Esophagus mucosa (tissue), 1 donor: ENCODE data around the gene UCN. TPM values are rescaled to one million over a fixed set of nuclear protein-coding genes. Genes with fewer than 3 reads are reported as not detected.

Experiments used
- ATAC-seq: fragments of 200-7000 bp; cut with Tn5 transposase; one replicate; pipeline ENCODE4 v1.9.1; 2020
- total RNA-seq: library from RNA; stranded (reverse); gene quantifications from one replicate; pipeline ENCODE4 v1.2.4, GENCODE V29; 2023
- donor health status: DM: yes; HTN: yes; CAD: no.

The UCN gene
- total RNA-seq, 1 donor from 2014 or later, result 0.56 TPM

DNA sequence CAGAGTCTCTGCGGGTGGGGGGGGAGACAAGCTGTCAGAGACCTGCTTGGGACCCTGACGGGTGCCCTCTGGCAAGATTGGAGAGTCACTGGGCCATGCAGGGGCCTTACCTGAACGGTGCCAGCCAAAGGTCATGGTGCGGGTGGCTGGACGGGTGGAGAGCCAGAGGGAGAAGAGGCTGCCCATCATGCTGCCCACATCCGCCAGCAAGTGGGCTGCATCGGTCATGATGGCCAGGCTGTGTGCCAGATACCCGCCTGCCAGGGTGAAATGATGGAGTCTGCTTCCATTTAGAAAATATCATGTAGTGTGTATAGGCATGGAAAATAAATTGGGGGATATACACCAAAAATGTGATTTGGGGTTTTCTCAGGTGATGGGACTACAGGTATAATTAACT is 50.2 kb downstream of the UCN start:
- no peak for ATAC-seq

Other genes starting within 250 kb of the UCN start
- 258 TPM for gene OST4, start 236.8 kb downstream of the UCN start, total RNA-seq
- gene EMILIN1, start 229.8 kb downstream of the UCN start, total RNA-seq, result 3.0 TPM
- gene KHK, start 221.7 kb downstream of the UCN start, total RNA-seq, result 3.5 TPM
- 0.96 TPM for gene CGREF1, start 189.3 kb downstream of the UCN start, total RNA-seq
- not detected for gene ABHD1, start 184.6 kb downstream of the UCN start, total RNA-seq
- gene PREB, start 173.8 kb downstream of the UCN start, total RNA-seq, result 26.5 TPM
- gene PRR30, start 169.0 kb downstream of the UCN start, total RNA-seq, result not detected
- gene TCF23, start 159.4 kb downstream of the UCN start, total RNA-seq, result not detected
- gene ATRAID, start 96.4 kb downstream of the UCN start, total RNA-seq, result 75.0 TPM
- 15.6 TPM for gene SLC5A6, start 96.2 kb downstream of the UCN start, total RNA-seq
- gene CAD, start 91.1 kb downstream of the UCN start, total RNA-seq, result 26.7 TPM
- gene SLC30A3, start 45.4 kb downstream of the UCN start, total RNA-seq, result not detected
- not detected for gene DNAJC5G, start 33.0 kb downstream of the UCN start, total RNA-seq
- 0.16 TPM for gene TRIM54, start 26.0 kb downstream of the UCN start, total RNA-seq
- 42.7 TPM for gene MPV17, start 14.7 kb upstream of the UCN start, total RNA-seq
- gene GTF3C2, start 48.3 kb upstream of the UCN start, total RNA-seq, result 50.8 TPM
- 29.2 TPM for gene EIF2B4, start 61.9 kb upstream of the UCN start, total RNA-seq
- gene SNX17, start 62.2 kb upstream of the UCN start, total RNA-seq, result 62.1 TPM
- 11.4 TPM for gene ZNF513, start 72.3 kb upstream of the UCN start, total RNA-seq
- 57.3 TPM for gene PPM1G, start 101.1 kb upstream of the UCN start, total RNA-seq
- gene NRBP1, start 120.2 kb upstream of the UCN start, total RNA-seq, result 86.6 TPM
- 26.0 TPM for gene KRTCAP3, start 133.9 kb upstream of the UCN start, total RNA-seq
- gene IFT172, start 181.3 kb upstream of the UCN start, total RNA-seq, result 10.3 TPM
- 8.5 TPM for gene FNDC4, start 186.8 kb upstream of the UCN start, total RNA-seq
- 0.84 TPM for gene GCKR, start 188.4 kb upstream of the UCN start, total RNA-seq